ENCODE data around the gene MGAT3. TPM values are rescaled to one million over a fixed set of nuclear protein-coding genes. Genes with fewer than 3 reads are reported as not detected.

MGAT3 gene
- total and polyA plus RNA-seq, 5 donors = 7.3 to 11.6 (median 9.2) TPM

DNA sequence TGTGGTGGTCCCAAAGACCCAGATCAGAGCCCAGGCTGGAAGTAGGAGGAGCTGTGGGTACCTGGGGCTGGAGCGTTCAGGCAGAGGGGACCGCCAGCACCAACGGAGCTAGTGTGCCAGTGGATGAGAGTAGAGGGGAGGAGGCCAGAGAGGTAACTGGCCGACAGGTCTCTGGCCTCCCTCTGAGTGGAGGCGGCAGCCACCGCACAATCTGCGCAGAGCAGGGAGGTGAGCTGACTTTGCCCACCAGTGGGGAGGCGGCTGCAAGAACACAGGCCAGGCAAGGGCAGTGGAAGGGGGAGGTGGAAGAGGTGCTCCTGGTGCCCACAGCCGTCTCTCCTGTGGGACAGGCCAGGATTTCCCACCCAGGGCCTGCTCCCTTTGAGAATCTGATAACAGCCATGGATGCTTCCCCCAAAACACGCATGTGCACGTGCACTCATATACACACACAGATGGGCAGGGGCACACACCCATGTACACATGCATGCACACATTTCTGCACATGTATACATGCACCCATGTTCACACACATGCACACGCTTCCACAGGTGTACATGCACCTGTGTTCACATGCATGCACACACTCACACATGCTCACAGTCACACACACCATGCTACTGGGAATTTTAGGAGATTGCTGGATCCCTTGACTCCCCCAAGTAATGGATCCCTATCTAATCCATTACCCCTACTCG lies 6.4 kb upstream of the MGAT3 start:
- intact Hi-C loops (cut with DNase I) = no loop called here
- WGBS = 93% methylated on average over 13 of the region's 13 CpGs
- no peak for ATAC-seq

DNA sequence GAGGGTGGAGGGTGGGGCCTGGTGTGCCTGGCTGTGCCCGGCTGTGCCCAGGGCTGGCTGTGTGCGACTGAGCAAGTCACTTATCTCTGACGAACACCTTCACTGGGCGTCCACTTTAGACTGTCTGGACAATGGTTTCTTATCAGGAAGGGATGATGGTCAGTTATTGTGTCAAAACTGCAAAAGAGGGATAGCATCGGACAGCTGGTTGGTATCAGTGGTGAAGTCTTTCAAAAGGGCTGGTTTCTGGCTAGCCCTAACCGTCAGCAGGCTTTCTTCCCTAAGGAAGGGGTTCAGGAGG lies 4.1 kb upstream of the MGAT3 start:
- H3K27me3 ChIP-seq (ENCODE audit: control insufficient read depth, insufficient read depth) = no peaks in the 10 kb centered on the region
- H3K27ac ChIP-seq (ENCODE audit: low read length) = no peak overlapping the region
- intact Hi-C loops (cut with DNase I) = no loop called here
- H3K4me3 ChIP-seq (ENCODE audit: low read length) = no peak overlapping the region
- DNase-seq (no peak), ATAC-seq (peak; percentile 47 to 56)
- 48% methylated on average over 6 of the region's 6 CpGs for WGBS
- H3K4me1 ChIP-seq (ENCODE audit: control insufficient read depth, insufficient read depth, low read length) = no peaks in the 10 kb centered on the region
- H3K9me3 ChIP-seq (ENCODE audit: control insufficient read depth, low read length) = no peaks in the 10 kb centered on the region

More for the DNA sequence above, 6.4 kb upstream of the MGAT3 start:
- Histone ChIP-seq H3K27me3 (ENCODE audit: control insufficient read depth, insufficient read depth) (no peaks in the 10 kb centered on the region), H3K9me3 (ENCODE audit: control insufficient read depth, low read length) (no peaks in the 10 kb centered on the region), H3K4me3 (ENCODE audit: low read length) (no peak overlapping the region), H3K4me1 (ENCODE audit: control insufficient read depth, insufficient read depth, low read length) (no peaks in the 10 kb centered on the region), H3K27ac (ENCODE audit: low read length) (no peak overlapping the region)
- DNase-seq = peak in 1 of 3 donors; percentile 26

DNA sequence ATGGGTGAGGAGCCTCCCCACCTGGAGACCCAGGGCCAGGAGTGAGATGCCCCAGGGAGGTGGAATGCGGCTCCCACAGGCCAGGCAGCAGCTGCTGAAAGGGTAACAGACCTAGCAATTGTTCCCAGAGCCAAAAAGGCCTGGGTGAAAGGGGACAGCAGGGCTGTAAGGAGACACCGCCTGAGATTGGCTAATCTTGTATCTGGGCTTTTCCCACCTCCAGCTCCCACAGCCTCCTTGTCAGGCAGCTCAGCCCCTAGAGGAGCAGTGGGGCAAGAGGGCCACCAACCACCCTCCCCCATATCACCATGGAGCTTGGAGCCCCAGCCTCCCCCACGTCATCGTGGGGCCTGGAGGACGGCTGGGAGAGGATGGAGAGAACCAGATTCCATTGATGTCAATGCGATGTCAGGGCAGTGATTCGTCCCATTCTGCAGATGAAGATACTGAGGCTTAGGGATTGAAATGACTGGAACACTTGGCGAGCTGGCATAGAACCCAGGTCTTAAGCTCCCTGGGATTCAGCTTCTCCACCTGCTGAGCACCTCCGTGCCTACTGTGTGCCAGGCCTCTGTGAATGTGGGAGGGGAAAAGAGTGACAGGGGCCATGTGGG lies 2.9 kb upstream of the MGAT3 start:
- H3K9me3 ChIP-seq (ENCODE audit: control insufficient read depth, low read length) = no peaks in the 10 kb centered on the region
- H3K27me3 ChIP-seq (ENCODE audit: control insufficient read depth, insufficient read depth) = no peaks in the 10 kb centered on the region
- intact Hi-C loops (cut with DNase I) = no loop called here
- H3K4me3 ChIP-seq (ENCODE audit: low read length) = no peak overlapping the region
- H3K4me1 ChIP-seq (ENCODE audit: control insufficient read depth, insufficient read depth, low read length) = no peaks in the 10 kb centered on the region
- no peak for ATAC-seq
- no peak for DNase-seq
- H3K27ac ChIP-seq (ENCODE audit: low read length) = no peak overlapping the region
- 73% methylated on average over 9 of the region's 9 CpGs for WGBS

DNA sequence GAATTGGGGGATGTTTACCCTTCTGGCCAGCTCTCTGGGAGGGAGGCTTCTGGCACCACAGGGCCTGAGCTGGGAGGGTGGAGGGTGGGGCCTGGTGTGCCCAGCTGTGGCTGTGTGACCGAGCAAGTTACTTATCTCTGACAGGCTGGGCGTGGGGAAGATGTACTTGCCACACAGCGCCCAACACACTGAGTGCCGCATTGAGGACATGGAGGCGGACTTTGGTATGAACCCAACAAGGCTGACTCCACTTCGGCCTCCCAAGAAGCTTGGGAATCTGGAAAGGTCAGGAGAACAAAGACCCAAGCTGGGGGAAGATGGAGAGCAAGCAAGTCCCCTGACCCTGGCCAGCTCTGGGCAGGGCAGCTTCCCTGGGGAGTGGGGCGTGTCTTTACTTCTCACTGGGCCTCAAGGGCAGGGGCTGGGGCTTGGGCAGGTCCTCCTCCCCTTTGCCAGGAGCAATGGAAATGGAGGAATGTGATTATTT lies 2.4 kb upstream of the MGAT3 start:
- 58% methylated on average over 7 of the region's 7 CpGs for WGBS
- intact Hi-C loops (cut with DNase I) = no loop called here
- H3K27me3 ChIP-seq (ENCODE audit: control insufficient read depth, insufficient read depth) = no peaks in the 10 kb centered on the region
- ATAC-seq = peak; percentile 53 to 60
- no peak overlapping the region for H3K4me3 ChIP-seq (ENCODE audit: low read length)
- DNase-seq = no peak
- H3K9me3 ChIP-seq (ENCODE audit: control insufficient read depth, low read length) = no peaks in the 10 kb centered on the region
- H3K4me1 ChIP-seq (ENCODE audit: control insufficient read depth, insufficient read depth, low read length) = no peaks in the 10 kb centered on the region
- H3K27ac ChIP-seq (ENCODE audit: low read length) = no peak overlapping the region

DNA sequence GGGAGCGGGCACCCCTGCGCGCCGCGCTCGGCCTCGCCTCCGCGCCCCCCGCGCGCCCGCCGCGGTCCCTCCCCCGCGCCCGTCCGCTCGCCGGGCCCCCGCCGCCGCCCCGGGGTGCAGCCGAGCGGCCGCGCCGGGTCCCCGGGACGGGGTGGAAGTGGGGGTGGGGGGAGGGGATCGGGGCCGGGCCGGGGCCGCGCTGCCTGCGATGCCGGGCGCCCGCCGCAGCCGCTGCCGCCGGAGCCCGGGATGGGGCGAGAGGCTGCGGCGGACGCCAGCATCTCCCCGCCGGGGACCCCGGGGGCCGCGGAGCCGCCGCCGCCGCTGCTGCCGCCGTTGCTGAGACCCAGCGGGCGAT lies 365 bp downstream of the MGAT3 start:
- intact Hi-C loops (cut with DNase I) = no loop called here
- H3K4me3 ChIP-seq (ENCODE audit: low read length) = peak overlapping the region; percentile 89
- no peaks in the 10 kb centered on the region for H3K9me3 ChIP-seq (ENCODE audit: control insufficient read depth, low read length)
- 1% methylated on average over 47 of the region's 63 CpGs for WGBS
- H3K27me3 ChIP-seq (ENCODE audit: control insufficient read depth, insufficient read depth) = no peaks in the 10 kb centered on the region
- no peak for DNase-seq
- H3K27ac ChIP-seq (ENCODE audit: low read length) = no peak overlapping the region
- ATAC-seq = no peak
- no peaks in the 10 kb centered on the region for H3K4me1 ChIP-seq (ENCODE audit: control insufficient read depth, insufficient read depth, low read length)

DNA sequence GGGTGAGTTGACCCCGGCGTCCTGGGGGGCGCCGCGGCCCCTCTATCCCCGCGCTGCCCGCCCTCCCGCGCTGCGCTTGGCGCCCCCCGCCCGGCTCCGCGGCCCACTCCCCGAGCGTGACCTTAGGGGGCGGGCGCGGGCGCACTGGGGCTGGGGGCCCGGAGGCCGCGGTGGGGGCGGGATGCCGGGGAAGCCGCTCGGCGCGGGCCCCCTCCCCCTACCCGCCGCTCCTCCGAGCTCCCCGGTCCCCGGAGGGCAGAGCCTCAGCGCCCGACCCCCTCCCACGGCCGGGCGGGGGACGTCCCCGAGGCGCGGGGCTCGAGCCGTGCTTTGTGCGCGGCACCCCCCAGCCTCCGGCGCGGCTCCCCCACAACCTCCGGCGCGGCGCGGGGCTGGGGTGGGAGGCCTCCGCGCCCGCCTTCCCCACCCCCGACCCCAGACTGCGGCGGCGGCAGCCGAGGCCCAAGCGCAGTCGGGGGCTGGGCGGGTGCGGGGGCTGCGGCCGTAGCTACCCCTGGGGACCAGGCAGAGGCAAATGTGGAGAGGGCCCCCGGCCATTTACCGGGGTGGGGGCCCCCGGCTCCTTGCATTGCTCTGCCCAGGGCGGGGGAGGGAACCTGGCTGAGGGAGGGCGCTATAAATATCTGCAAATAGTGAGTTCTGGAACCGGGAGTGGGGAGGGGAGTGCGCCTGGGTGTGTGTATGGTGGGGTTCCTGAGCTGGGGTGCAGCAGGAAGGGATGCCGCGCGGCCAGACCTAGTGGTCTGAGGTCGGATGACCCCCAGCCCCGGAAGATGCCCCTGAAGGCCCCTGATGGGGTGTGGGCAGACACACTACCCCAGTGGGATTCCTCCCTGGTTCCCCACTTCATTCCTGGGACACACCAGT lies 988 bp downstream of the MGAT3 start:
- H3K4me1 ChIP-seq (ENCODE audit: control insufficient read depth, insufficient read depth, low read length) = peaks cover under 1% of the 10 kb centered on the region
- intact Hi-C loops (cut with DNase I) = no loop called here
- H3K4me3 ChIP-seq (ENCODE audit: low read length) = peak overlapping the region; percentile 89
- 2% methylated on average over 83 of the region's 83 CpGs for WGBS
- H3K27ac ChIP-seq (ENCODE audit: low read length) = peak overlapping the region; percentile 57
- ATAC-seq = no peak
- peak in 1 of 3 donors; percentile 53 for DNase-seq
- no peaks in the 10 kb centered on the region for H3K27me3 ChIP-seq (ENCODE audit: control insufficient read depth, insufficient read depth)
- H3K9me3 ChIP-seq (ENCODE audit: control insufficient read depth, low read length) = no peaks in the 10 kb centered on the region

DNA sequence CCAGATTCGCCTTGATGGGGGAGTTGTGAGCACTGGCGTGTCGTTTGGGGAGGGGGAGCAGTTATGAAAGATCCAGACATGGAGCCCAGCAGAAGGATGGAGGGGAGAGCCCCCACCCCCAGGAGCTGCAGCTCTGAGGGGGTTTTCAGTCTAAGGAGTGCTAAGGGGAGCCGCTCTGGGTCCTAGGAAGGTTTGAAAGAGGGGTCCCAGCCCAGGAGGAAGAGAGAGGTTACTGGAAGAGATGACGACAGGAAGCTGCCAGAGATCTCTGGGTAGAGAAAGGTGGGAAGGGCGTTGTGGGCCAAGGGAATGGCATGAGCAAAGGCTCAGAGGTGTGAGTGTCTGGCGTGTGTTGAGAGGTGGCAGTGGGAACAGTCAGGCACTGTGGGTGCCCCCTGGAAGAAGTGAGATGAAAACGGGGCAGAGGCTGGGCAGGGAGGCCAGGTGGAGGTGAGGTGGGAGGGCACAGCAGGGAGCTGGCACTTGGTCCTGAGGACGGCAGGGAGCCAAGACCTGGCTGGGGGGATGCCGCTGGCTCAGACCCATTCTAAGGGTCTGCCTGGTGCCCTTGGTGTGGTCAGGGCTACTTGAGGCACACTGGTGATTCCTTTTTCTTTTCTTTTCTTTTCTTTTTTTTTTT lies 1.8 kb downstream of the MGAT3 start:
- peak overlapping the region; percentile 89 for H3K4me3 ChIP-seq (ENCODE audit: low read length)

DNA sequence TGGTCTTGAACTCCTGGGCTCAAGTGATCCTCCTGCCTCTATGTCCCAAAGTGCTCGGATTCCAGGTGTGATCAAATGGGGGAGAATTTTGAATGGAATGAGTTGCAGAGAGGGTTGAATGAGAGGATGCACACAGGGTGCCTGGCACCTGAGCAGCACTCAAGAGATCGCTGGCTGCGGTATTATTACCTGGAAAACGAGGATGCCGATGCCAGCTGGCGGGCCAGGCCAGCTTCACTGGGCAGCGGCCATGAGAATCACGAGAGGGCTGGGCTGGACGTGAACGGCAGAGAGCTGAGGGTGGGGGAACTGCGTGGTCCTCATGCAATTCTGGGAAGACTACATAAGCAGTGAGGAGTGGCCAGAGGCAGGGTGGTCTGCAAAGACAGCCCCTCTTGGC lies 2.9 kb downstream of the MGAT3 start:
- no peak for ATAC-seq
- Histone ChIP-seq H3K4me1 (ENCODE audit: control insufficient read depth, insufficient read depth, low read length) (peaks cover 8% of the 10 kb centered on the region), H3K27ac (ENCODE audit: low read length) (no peak overlapping the region), H3K9me3 (ENCODE audit: control insufficient read depth, low read length) (no peaks in the 10 kb centered on the region), H3K4me3 (ENCODE audit: low read length) (no peak overlapping the region), H3K27me3 (ENCODE audit: control insufficient read depth, insufficient read depth) (no peaks in the 10 kb centered on the region)
- intact Hi-C loops (cut with DNase I) = no loop called here
- 77% methylated on average over 11 of the region's 11 CpGs for WGBS
- DNase-seq = no peak

More for the DNA sequence above, 1.8 kb downstream of the MGAT3 start:
- Histone ChIP-seq H3K27ac (ENCODE audit: low read length) (peak overlapping the region; percentile 57), H3K27me3 (ENCODE audit: control insufficient read depth, insufficient read depth) (no peaks in the 10 kb centered on the region), H3K4me1 (ENCODE audit: control insufficient read depth, insufficient read depth, low read length) (peaks cover 8% of the 10 kb centered on the region), H3K9me3 (ENCODE audit: control insufficient read depth, low read length) (no peaks in the 10 kb centered on the region)
- 60% methylated on average over 10 of the region's 10 CpGs for WGBS
- DNase-seq = peak in 1 of 3 donors; percentile 20
- no peak for ATAC-seq
- intact Hi-C loops (cut with DNase I) = no loop called here

DNA sequence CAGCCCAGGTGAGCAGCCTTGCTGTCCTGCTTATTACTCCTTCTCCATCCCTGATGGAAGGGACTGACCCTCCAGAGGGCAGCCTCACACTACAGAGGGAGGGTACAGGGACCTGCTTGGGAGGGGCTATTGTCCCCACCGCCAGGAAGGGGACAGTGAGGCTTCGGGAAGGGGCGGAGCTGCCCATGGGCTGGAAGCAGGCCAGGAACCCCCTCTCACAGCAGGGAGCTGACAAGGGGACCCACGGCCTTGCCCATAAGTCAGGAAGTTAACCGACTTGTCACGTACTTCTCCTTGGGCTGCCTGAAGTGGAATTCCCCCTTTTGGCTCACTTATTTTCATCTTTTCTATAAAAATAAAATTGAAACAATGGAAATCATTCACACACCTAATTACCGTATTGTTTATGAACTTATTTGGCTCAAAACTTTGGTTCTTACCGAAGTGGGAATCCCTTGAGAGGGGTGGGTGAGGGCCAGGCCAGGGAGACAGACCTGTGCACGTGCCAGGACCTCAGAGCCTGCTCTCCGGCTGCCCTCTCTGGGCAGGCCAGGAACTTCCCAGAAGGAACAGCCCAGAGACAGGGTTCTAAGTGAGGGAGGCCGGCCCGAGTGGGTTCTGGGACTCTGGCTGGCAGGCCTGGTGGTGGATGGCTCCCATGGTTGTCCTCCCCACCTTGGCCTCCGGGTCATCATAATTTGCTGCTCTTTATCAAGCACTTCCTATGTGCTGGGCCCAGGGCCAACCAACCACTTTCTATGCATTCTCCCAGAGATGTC lies 5.8 kb downstream of the MGAT3 start:
- 49% methylated on average over 13 of the region's 13 CpGs for WGBS
- H3K4me1 ChIP-seq (ENCODE audit: control insufficient read depth, insufficient read depth, low read length) = peaks cover 15% of the 10 kb centered on the region
- DNase-seq = peak; percentile 51 to 82 (median 74)

DNA sequence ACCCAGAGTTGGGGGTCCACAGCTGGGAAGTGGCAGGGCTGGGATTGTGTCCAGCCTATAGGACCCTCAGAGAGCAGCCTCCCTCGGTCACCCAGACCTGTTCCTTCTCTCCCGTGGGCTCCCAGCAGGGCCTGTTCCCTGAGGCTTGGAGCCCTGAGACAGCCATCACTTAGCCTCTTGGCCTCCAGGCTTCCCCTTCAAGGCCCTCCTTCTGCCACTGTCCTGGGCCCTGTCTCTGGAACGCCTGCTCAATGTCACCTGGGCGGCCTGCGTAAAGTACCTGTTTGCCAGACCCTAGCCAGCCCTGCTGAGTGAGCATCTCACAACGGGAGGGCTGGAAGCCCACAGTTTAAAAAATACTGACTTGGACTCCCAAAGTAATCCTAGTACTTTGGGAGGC lies 6.5 kb downstream of the MGAT3 start:
- H3K9me3 ChIP-seq (ENCODE audit: control insufficient read depth, low read length) = no peaks in the 10 kb centered on the region
- intact Hi-C loops (cut with DNase I) = no loop called here
- no peak overlapping the region for H3K4me3 ChIP-seq (ENCODE audit: low read length)
- peaks cover 15% of the 10 kb centered on the region for H3K4me1 ChIP-seq (ENCODE audit: control insufficient read depth, insufficient read depth, low read length)
- ATAC-seq (no peak), DNase-seq (peak in 1 of 3 donors; percentile 15)
- 87% methylated on average over 6 of the region's 6 CpGs for WGBS
- no peaks in the 10 kb centered on the region for H3K27me3 ChIP-seq (ENCODE audit: control insufficient read depth, insufficient read depth)
- peak overlapping the region; percentile 94 for H3K27ac ChIP-seq (ENCODE audit: low read length)

More for the DNA sequence above, 5.8 kb downstream of the MGAT3 start:
- Histone ChIP-seq H3K9me3 (ENCODE audit: control insufficient read depth, low read length) (no peaks in the 10 kb centered on the region), H3K4me3 (ENCODE audit: low read length) (no peak overlapping the region), H3K27me3 (ENCODE audit: control insufficient read depth, insufficient read depth) (no peaks in the 10 kb centered on the region), H3K27ac (ENCODE audit: low read length) (peak overlapping the region; percentile 94)
- ATAC-seq = peak; percentile 30 to 68
- intact Hi-C loops (cut with DNase I) = no loop called here
